ENCODE measurements around the gene WDR75. TPM values are rescaled to one million over a fixed set of nuclear protein-coding genes. Genes with fewer than 3 reads are reported as not detected.
"Not testable (repeated sequence)": the region's sequence is repeated elsewhere in the genome, so short reads cannot be mapped to it uniquely, and the experiment has no call there.

The WDR75 gene
- polyA plus RNA-seq, 1 donor from 2014 or later, result 11.0 TPM

DNA sequence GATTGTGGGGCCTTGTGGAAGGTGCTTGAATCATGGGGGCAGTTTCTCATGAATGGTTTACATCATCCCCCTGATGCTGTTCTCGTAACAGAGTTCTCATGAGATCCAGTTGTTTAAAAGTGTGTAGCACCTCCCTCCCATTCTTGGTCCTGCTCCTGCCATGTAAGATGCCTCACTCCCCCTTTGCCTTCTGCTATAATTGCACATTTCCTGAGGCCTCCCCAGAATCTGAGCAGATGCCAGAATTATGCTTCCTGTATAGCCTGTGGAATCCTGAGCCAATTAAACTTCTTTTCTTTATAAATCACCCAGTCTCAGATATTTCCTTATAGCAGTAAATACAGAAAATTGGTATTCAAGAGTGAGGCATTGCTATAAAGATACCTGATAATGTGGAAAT, 15.6 kb upstream of the WDR75 start:
- Mint-ChIP-seq H3K4me3 (no peak overlapping the region), H3K4me1 (no peaks in the 10 kb centered on the region), H3K27ac (peak overlapping the region in 1 of 3 donors; percentile 58), H3K27me3 (no peaks in the 10 kb centered on the region), H3K9me3 (no peaks in the 10 kb centered on the region), H3K36me3 (no peaks in the 10 kb centered on the region)

DNA sequence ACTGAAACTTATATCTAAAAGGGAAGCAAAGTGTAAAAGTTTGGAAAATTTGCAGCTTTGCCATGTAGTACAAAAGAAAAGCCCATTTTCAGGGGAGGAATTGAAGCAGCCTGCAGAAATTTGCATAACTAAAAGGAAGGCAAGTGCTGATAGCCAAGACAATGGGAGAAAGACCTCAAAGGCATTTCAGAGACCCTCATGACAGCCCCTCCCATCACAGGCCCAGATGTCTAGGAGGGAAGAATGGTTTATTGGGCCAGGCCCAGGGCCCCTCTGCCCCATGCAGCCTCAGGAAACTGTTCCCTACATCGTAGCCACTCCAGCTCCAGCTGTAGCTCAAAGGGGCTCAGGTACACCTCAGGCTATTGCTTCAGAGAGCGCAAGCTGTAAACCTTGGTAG, 14.4 kb upstream of the WDR75 start:
- peaks cover 3% of the 10 kb centered on the region for H3K27me3 Mint-ChIP-seq
- H3K9me3 Mint-ChIP-seq, result no peaks in the 10 kb centered on the region
- no peaks in the 10 kb centered on the region for H3K4me1 Mint-ChIP-seq
- no peaks in the 10 kb centered on the region for H3K36me3 Mint-ChIP-seq
- H3K27ac Mint-ChIP-seq, result no peak overlapping the region
- H3K4me3 Mint-ChIP-seq, result no peak overlapping the region

DNA sequence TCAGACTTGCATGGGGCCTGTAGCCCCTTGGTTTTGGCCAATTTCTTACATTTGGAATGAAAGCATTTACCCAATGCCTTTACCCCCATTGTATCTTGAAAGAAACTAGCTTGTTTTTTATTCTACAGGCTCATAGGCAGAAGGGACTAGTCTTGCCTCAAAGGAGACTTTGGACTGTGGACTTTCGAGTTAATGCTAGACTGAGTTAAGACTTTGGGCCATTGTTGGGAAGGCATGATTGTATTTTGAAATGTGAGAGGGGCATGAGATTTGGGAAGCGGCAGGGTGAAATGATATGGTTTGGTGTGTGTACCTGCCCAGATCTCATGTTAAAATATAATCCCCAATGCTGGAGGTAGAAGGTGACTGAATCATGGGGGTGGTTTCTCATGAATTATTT, 13.4 kb upstream of the WDR75 start:
- Mint-ChIP-seq H3K27ac (no peak overlapping the region), H3K36me3 (no peaks in the 10 kb centered on the region), H3K4me1 (no peaks in the 10 kb centered on the region), H3K4me3 (no peak overlapping the region), H3K27me3 (peaks cover 3% of the 10 kb centered on the region), H3K9me3 (no peaks in the 10 kb centered on the region)

DNA sequence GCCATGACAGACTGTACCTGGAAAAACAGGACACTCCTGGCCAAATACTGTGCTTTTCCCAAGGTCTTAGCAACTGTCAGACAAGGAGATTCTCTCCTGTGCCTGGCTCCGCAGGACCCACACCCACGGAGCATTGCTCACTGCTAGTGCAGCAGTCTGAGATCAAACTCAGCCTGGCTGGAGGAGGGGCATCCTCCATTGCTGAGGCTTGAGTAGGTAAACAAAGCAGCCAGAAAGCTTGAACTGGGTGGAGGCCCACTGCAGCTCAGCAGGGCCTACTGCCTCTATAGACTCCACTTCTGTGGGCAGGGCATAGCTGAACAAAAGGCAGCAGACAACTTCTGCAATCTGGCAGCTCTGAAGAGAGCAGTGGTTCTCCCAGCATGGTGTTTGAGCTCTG, 10.8 kb upstream of the WDR75 start:
- not testable (repeated sequence) for H3K4me3 Mint-ChIP-seq, H3K27ac Mint-ChIP-seq, H3K9me3 Mint-ChIP-seq

DNA sequence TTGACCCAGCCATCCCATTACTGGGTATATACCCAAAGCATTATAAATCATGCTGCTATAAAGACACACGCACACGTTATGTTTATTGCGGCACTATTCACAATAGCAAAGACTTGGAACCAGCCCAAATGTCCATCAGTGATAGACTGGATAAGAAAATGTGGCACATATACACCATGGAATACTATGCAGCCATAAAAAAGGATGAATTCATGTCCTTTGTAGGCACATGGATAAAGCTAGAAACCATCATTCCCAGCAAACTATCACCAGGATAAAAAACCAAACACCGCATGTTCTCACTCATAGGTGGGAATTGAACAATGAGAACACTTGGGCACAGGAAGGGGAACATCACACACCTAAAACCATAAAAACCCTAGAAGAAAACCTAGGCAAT, 5.5 kb upstream of the WDR75 start:
- H3K9me3 Mint-ChIP-seq, result not testable (repeated sequence)

More for the DNA sequence above, 10.8 kb upstream of the WDR75 start:
- H3K27me3 Mint-ChIP-seq, H3K4me1 Mint-ChIP-seq, H3K36me3 Mint-ChIP-seq: not testable (repeated sequence)

DNA sequence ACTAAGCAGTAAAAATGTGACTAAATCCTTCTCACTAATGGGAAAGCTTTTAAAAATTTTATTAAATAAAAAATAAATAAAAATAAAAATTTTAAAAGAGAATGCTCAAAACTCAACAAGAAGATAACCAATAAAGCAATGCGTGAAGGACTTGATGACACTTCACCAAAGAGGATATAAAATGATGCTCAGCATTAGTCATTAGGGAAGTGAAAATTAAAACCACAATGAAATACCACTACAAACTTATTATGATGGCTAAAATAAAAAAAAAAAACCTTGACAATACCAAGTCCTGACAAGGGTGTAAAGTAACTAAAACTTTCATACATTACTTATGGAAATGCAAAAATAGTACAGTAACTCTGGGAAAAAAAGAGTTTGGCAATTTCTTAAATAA, 3.3 kb upstream of the WDR75 start:
- H3K36me3 Mint-ChIP-seq, result peaks cover 2% of the 10 kb centered on the region
- peaks cover 8 to 20% (median 12%) of the 10 kb centered on the region in 3 donors for H3K4me1 Mint-ChIP-seq
- H3K4me3 Mint-ChIP-seq, result peak overlapping the region in 1 of 4 donors; percentile 81
- no peaks in the 10 kb centered on the region for H3K9me3 Mint-ChIP-seq
- no peak overlapping the region for H3K27ac Mint-ChIP-seq
- H3K27me3 Mint-ChIP-seq, result no peaks in the 10 kb centered on the region

More for the DNA sequence above, 5.5 kb upstream of the WDR75 start:
- not testable (repeated sequence) for H3K27me3 Mint-ChIP-seq, H3K4me3 Mint-ChIP-seq, H3K36me3 Mint-ChIP-seq, H3K27ac Mint-ChIP-seq, H3K4me1 Mint-ChIP-seq

DNA sequence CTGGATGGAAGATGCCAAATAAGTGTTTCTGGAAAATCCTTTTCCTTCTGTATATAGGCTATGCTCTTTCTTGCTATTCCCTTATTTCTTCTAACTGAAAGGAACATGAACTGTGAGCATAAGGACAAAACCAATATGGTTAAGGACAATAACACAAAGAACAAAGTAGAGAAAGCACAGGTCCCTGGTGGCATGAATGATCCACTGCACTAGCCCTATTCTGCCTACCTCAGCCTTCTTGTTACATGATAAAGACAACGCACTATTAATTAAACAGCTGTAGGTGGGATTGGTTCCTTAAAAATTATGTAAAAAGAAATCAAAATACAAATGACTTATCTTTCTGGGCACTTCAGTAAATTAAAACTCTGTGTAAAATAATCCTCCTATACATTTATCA, 1.9 kb upstream of the WDR75 start:
- Mint-ChIP-seq H3K27me3 (no peaks in the 10 kb centered on the region), H3K36me3 (peaks cover 2% of the 10 kb centered on the region), H3K27ac (no peak overlapping the region), H3K4me1 (peaks cover 8 to 20% (median 12%) of the 10 kb centered on the region in 3 donors), H3K4me3 (peak overlapping the region in 1 of 4 donors; percentile 2), H3K9me3 (no peaks in the 10 kb centered on the region)

DNA sequence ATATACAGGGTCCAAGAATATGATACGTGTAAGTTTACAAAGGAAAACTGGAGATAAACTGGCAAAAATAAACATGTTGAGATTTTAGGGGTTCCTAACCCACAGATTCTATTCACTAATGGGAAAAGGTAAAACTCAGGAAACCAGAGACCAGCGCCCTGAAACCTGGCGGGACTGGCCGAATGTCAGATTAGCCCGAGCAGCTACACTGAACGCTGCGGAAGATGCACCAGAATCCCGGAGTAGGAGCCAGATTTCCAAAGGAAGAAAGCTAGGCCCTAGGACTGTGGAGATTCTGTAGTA, 679 bp upstream of the WDR75 start:
- peaks cover 2% of the 10 kb centered on the region for H3K36me3 Mint-ChIP-seq
- peak overlapping the region in 3 of 4 donors; percentile 99 to 100 (median 99) for H3K4me3 Mint-ChIP-seq
- H3K27ac Mint-ChIP-seq, result peak overlapping the region in 2 of 3 donors; percentile 99 to 100
- no peaks in the 10 kb centered on the region for H3K27me3 Mint-ChIP-seq
- H3K4me1 Mint-ChIP-seq, result peaks cover 8 to 20% (median 12%) of the 10 kb centered on the region in 3 donors
- H3K9me3 Mint-ChIP-seq, result no peaks in the 10 kb centered on the region

DNA sequence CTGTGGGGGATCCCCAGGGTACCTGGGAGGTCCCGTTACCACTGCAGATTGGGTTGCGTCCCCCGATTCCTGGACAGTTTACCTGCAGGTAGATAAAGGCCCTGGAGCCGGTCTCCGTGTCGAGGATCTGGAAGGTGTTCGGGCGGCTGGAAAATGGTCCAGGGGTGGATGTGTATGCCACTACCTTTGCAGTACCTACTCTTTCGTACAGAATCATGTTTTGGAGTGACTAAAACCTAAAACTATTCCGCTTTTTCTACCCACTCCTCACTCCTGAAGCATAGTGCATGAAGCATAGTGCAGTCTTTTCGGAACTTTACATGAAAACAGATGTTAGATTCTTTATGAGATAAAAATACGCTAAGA, 418 bp downstream of the WDR75 start:
- H3K27me3 Mint-ChIP-seq, result no peaks in the 10 kb centered on the region
- peaks cover 13 to 28% (median 20%) of the 10 kb centered on the region in 3 donors for H3K4me1 Mint-ChIP-seq
- H3K36me3 Mint-ChIP-seq, result peaks cover 2% of the 10 kb centered on the region
- H3K4me3 Mint-ChIP-seq, result peak overlapping the region in 3 of 4 donors; percentile 99 to 100 (median 99)
- peak overlapping the region in 2 of 3 donors; percentile 99 to 100 for H3K27ac Mint-ChIP-seq
- H3K9me3 Mint-ChIP-seq, result no peaks in the 10 kb centered on the region

DNA sequence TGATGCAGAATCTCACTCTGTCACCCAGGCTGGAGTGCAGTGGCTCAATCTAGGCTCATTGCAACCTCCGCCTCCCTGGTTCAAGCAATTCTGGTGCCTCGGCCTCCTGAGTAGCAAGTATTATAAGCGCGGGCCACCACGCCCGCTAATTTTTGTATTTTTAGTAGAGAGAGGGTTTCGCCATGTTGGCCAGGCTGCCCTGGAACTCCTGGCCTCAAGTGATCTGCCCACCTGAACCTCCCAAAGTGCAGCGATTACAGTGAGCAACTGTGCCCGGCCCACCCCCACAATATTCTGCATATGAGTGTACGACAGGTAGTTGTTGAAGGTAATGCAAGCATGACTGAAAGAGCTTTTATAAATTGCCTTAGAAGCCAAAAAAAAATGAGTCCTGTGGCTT, 1.2 kb downstream of the WDR75 start:
- H3K4me3 Mint-ChIP-seq, result peak overlapping the region in 2 of 4 donors; percentile 64 to 100
- peaks cover 17 to 30% (median 23%) of the 10 kb centered on the region in 3 donors for H3K4me1 Mint-ChIP-seq
- no peaks in the 10 kb centered on the region for H3K27me3 Mint-ChIP-seq
- no peaks in the 10 kb centered on the region for H3K9me3 Mint-ChIP-seq
- peak overlapping the region in 1 of 3 donors; percentile 99 for H3K27ac Mint-ChIP-seq
- H3K36me3 Mint-ChIP-seq, result peaks cover 2% of the 10 kb centered on the region

DNA sequence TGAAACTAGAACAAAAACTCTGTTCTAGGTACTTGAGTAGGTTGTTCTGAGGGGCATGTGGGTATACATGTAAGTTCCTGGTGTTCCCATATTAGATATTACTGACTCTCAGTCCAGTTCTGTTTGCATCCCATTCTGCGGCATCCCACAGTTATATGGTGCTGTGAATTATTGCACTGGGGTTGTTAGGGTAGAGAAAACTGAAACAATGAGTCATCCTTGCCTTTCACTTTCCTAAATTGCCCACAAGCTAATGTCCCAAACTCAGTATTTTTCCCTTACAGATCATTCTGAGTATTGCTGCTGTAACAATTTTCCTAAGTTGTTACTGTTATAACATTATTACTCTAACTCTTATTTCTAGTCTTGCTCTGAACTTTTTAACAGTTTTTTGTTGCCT, 3.0 kb downstream of the WDR75 start:
- H3K27ac Mint-ChIP-seq, result no peak overlapping the region
- peaks cover 17 to 28% (median 23%) of the 10 kb centered on the region in 3 donors for H3K4me1 Mint-ChIP-seq
- H3K27me3 Mint-ChIP-seq, result no peaks in the 10 kb centered on the region
- H3K9me3 Mint-ChIP-seq, result no peaks in the 10 kb centered on the region
- peaks cover 3% of the 10 kb centered on the region for H3K36me3 Mint-ChIP-seq
- no peak overlapping the region for H3K4me3 Mint-ChIP-seq

DNA sequence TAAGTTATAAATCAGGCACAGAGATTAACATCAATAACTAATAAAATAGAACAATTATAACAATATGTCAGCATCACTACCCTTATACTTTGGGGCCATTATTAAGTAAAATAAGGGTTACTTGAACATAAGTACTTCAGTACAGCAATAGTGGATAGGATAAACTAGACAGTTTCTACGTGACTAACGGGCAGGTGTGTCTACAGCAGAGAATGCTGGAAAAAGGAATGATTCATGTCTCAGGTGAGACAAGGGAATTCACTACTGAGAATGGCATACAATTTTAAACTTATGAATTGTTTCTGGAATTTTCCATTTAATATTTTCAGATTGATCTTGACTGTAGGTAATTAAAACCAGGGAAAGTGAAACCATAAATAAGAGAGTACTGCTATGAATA, 5.5 kb downstream of the WDR75 start:
- H3K4me3 Mint-ChIP-seq, result no peak overlapping the region

DNA sequence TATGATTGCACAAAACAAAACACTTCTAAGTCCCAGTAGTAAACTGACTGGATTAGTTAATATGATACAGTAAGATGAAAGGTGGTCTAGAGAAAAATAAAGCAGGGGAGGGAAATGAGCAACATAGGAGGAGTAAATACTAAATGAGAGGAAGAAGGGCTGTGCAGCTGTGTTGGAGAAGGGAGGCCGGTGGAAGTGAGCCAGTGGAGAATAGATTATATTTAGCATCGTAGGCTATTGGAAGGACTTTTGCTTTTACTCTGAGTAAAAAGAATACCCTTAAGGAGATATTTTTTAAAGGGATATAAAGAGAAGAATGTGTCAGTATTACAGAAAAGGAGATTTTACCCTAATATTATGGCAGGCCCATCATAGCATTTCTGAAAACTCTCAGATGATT, 12.7 kb downstream of the WDR75 start:
- Mint-ChIP-seq H3K9me3 (no peaks in the 10 kb centered on the region), H3K27me3 (no peaks in the 10 kb centered on the region), H3K36me3 (peaks cover 12% of the 10 kb centered on the region), H3K27ac (no peak overlapping the region), H3K4me3 (no peak overlapping the region), H3K4me1 (no peaks in the 10 kb centered on the region)

More for the DNA sequence above, 5.5 kb downstream of the WDR75 start:
- Mint-ChIP-seq H3K27me3 (no peaks in the 10 kb centered on the region), H3K27ac (no peak overlapping the region), H3K9me3 (no peaks in the 10 kb centered on the region), H3K4me1 (peaks cover 14 to 18% (median 16%) of the 10 kb centered on the region in 3 donors), H3K36me3 (peaks cover 2% of the 10 kb centered on the region)

DNA sequence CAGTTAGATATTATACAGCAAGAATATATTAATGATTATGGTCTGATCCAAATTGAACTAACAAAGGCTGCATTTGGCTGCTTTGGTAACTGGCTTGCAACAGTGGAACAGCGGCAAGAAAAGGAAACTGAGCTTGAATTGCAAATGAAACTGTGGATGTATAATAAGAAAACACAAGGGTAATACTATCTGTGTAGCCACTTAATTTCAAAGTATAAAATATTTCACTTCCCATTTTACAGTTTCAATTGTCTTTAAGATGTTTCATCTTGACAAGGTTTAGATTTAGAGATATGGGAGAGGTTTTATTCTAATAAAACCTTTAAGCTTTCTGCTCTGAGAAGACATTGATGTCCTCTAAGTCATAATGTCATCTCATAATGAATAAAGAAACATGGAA, 23.8 kb downstream of the WDR75 start:
- peaks cover 6% of the 10 kb centered on the region for H3K36me3 Mint-ChIP-seq
- H3K9me3 Mint-ChIP-seq, result no peaks in the 10 kb centered on the region
- peak overlapping the region in 1 of 3 donors; percentile 23 for H3K27ac Mint-ChIP-seq
- no peak overlapping the region for H3K4me3 Mint-ChIP-seq
- no peaks in the 10 kb centered on the region for H3K27me3 Mint-ChIP-seq
- H3K4me1 Mint-ChIP-seq, result peaks cover 0 to 10% (median 8%) of the 10 kb centered on the region in 3 donors

DNA sequence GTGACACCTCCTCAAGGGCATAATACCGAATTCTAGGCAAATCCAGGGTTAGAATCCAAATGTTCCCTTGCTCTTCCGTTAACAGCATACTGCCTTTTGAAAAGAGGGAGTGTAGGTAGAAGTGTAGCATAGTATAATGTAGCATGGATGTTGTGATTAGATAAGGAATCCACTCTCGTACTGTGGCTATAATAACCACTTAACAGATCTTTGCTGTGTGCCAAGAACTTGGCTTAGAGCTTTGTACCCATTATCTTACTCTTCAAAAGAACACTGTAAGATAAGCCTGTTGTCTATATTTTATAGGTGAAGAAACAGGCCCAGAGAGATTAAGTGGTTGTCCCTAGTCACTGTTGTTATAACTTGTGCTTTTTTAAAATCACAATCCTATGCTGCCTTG, 24.2 kb downstream of the WDR75 start:
- peaks cover 0 to 10% (median 8%) of the 10 kb centered on the region in 3 donors for H3K4me1 Mint-ChIP-seq
- peaks cover 6% of the 10 kb centered on the region for H3K36me3 Mint-ChIP-seq
- no peaks in the 10 kb centered on the region for H3K27me3 Mint-ChIP-seq
- peak overlapping the region in 1 of 3 donors; percentile 23 for H3K27ac Mint-ChIP-seq
- no peak overlapping the region for H3K4me3 Mint-ChIP-seq
- H3K9me3 Mint-ChIP-seq, result no peaks in the 10 kb centered on the region

DNA sequence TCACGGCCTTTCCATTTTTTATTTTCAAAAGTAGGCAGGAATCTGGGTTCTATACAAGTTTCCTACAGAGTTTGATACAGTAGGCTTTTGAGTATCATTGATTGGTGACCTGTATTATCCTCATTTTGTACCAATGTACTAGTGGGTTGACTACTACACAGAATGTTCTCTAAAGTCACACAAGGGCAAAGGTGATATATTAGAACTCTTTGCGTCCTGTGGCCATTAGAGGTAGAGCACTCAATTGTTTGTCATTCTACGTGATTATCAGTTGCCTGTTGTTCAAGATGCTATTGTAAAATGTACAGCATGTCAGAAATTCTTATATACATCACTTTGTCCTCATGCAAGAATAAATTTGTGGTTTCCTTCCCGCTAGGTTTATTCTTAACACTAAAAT, 24.8 kb downstream of the WDR75 start:
- Mint-ChIP-seq H3K36me3 (peaks cover 5% of the 10 kb centered on the region), H3K27ac (no peak overlapping the region)

DNA sequence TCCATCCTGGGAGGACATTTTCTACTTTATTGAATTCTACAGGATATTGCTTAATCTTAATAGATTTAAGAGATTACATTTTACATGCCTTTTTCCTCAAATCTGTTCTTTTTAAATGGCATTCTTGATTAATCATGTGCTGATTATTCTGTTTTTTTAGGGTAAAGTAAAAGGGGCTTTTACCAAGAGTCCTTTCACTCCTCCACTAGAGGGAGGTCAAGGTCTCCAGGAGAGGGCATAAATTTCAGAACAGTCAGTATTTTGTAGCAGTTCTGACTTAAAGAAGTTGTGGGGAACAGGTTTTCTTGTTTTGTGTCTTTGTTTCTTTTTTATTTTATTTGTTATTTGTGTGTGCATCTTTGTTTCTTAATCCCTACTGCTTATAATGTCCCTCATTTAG, 25.4 kb downstream of the WDR75 start:
- Mint-ChIP-seq H3K4me3 (no peak overlapping the region), H3K27me3 (no peaks in the 10 kb centered on the region), H3K9me3 (no peaks in the 10 kb centered on the region), H3K4me1 (peaks cover 0 to 10% (median 8%) of the 10 kb centered on the region in 3 donors), H3K36me3 (peaks cover 4% of the 10 kb centered on the region), H3K27ac (no peak overlapping the region)

More for the DNA sequence above, 24.8 kb downstream of the WDR75 start:
- Mint-ChIP-seq H3K4me1 (peaks cover 0 to 10% (median 8%) of the 10 kb centered on the region in 3 donors), H3K9me3 (no peaks in the 10 kb centered on the region), H3K27me3 (no peaks in the 10 kb centered on the region), H3K4me3 (no peak overlapping the region)

Measured in IgD-negative memory B cell (primary cell).